Breast epithelium (tissue), 4 donors: Measurements from ENCODE around the gene GPC4. TPM values are rescaled to one million over a fixed set of nuclear protein-coding genes. Genes with fewer than 3 reads are reported as not detected.

ENCODE experiments used
- DNase-seq, 2 donors: peaks; one replicate each; pipeline ENCODE4 v3.0.0-alpha.2; 2019; ENCODE audit warnings: low spot score in 2 of 2
- H3K27ac ChIP-seq, 2 donors: fragments of 200-600 bp; sonication (generic) in 1 of 2; one replicate each; pipeline ENCODE4 v1.5.1; 2016 to 2019; ENCODE audit warnings: mild to moderate bottlenecking in 1 of 2
- H3K27me3 ChIP-seq, 2 donors: fragments of 200-600 bp; sonication (generic) in 1 of 2; one replicate each; pipeline versions ENCODE4 v1.5.1 to v1.6.0; 2017 to 2019; ENCODE audit warnings: control low read depth in 1 of 2, mild to moderate bottlenecking in 1 of 2
- H3K36me3 ChIP-seq: fragments of 200-600 bp; one replicate; pipeline ENCODE4 v1.5.1; 2019
- H3K4me1 ChIP-seq, 2 donors: fragments of 200-600 bp; sonication (generic); one replicate each; pipeline ENCODE4 v1.5.1; 2016 to 2019; ENCODE audit warnings: control low read depth in 1 of 2
- H3K4me3 ChIP-seq, 3 donors: fragments of 200-600 bp; sonication (generic); 1 replicate in 2 of 3; 2 replicates in 1 of 3; pipeline ENCODE4 v1.5.1; 2016 to 2019; ENCODE audit warnings: mild to moderate bottlenecking in 3 of 3, moderate library complexity in 2 of 3
- H3K9me3 ChIP-seq, 2 donors: fragments of 200-600 bp; sonication (generic) in 1 of 2; one replicate each; pipeline ENCODE4 v1.5.1; 2016 to 2019; ENCODE audit warnings: control low read depth in 1 of 2
- CTCF ChIP-seq, 3 donors: fragments of 450-650 bp; IDR thresholded peaks; one replicate each; pipeline ENCODE4 v1.5.1; 2016 to 2017; ENCODE audit warnings: antibody characterized with exemption in 3 of 3, mild to moderate bottlenecking in 3 of 3, moderate library complexity in 3 of 3
- POLR2A ChIP-seq: fragments of 450-650 bp; IDR thresholded peaks from one replicate; pipeline ENCODE4 v1.6.1; 2016; ENCODE audit warnings: antibody characterized with exemption, mild to moderate bottlenecking, moderate library complexity
- POLR2AphosphoS5 ChIP-seq, 3 donors: sonication (generic); formaldehyde crosslinking; IDR thresholded peaks; one replicate each; pipeline ENCODE4 v1.6.1; 2017; ENCODE audit warnings: antibody characterized with exemption in 3 of 3
- intact Hi-C: fragments of 100-400 bp; cut with DNase I; formaldehyde crosslinking; loops from one replicate; pipeline ENCODE4 v1.15.1; 2023; ENCODE audit warnings: low total_unique reads
- total RNA-seq, 3 donors: library from RNA; depleted of rRNA; stranded (reverse); fragments of >200 nt; gene quantifications; one replicate each; pipeline ENCODE4 v1.1.0, GENCODE V29; 2016

Gene GPC4
- total RNA-seq, 3 donors from 2014 or later: 4.5 to 7.7 (median 5.2) TPM

GRCh38 chrX:133376422-133376821 is 38.9 kb downstream of the GPC4 start:
- Histone ChIP-seq H3K36me3 (no peaks in the 10 kb centered on the region), H3K9me3 (no peaks in the 10 kb centered on the region), H3K4me3 (no peak overlapping the region), H3K27me3 (peaks cover 0 to 48% of the 10 kb centered on the region in 2 donors), H3K4me1 (no peaks in the 10 kb centered on the region), H3K27ac (no peak overlapping the region)
- intact Hi-C loops: no loop called here
- DNase-seq: no peak
- TF ChIP-seq CTCF (IDR thresholded peaks at IDR 0.05): no peak
- no peak for TF ChIP-seq POLR2AphosphoS5 (IDR thresholded peaks at IDR 0.05)
- TF ChIP-seq POLR2A: no peak

GRCh38 chrX:133375615-133376340 is 39.5 kb downstream of the GPC4 start:
- Histone ChIP-seq H3K9me3 (no peaks in the 10 kb centered on the region), H3K4me1 (no peaks in the 10 kb centered on the region), H3K27ac (no peak overlapping the region), H3K4me3 (no peak overlapping the region), H3K27me3 (peaks cover 0 to 47% of the 10 kb centered on the region in 2 donors), H3K36me3 (no peaks in the 10 kb centered on the region)
- no peak for DNase-seq
- TF ChIP-seq CTCF (IDR thresholded peaks at IDR 0.05): no peak
- TF ChIP-seq POLR2A: no peak
- intact Hi-C loops: no loop called here

- no peaks in the 10 kb centered on the region for H3K9me3 ChIP-seq
- TF ChIP-seq CTCF (IDR thresholded peaks at IDR 0.05): no peak
- TF ChIP-seq POLR2AphosphoS5 (IDR thresholded peaks at IDR 0.05): no peak
- no peak for TF ChIP-seq POLR2A
- no peak for DNase-seq
- H3K4me3 ChIP-seq: no peak overlapping the region
- H3K27ac ChIP-seq: no peak overlapping the region
- intact Hi-C loops: no loop called here
- no peaks in the 10 kb centered on the region for H3K36me3 ChIP-seq
- H3K27me3 ChIP-seq: peaks cover 0 to 43% of the 10 kb centered on the region in 2 donors
- H3K4me1 ChIP-seq: no peaks in the 10 kb centered on the region
These were observed 40.4 kb downstream of the GPC4 start for GRCh38 chrX:133374874-133375387.

GRCh38 chrX:133373386-133374079 is 41.8 kb downstream of the GPC4 start:
- no peak overlapping the region for H3K4me3 ChIP-seq
- no peak for DNase-seq
- peaks cover 0 to 38% of the 10 kb centered on the region in 2 donors for H3K27me3 ChIP-seq
- TF ChIP-seq CTCF (IDR thresholded peaks at IDR 0.05) (no peak), POLR2AphosphoS5 (IDR thresholded peaks at IDR 0.05) (no peak), POLR2A (no peak)
- intact Hi-C loops: no loop called here
- no peaks in the 10 kb centered on the region for H3K9me3 ChIP-seq
- no peaks in the 10 kb centered on the region for H3K4me1 ChIP-seq
- H3K36me3 ChIP-seq: no peaks in the 10 kb centered on the region
- H3K27ac ChIP-seq: no peak overlapping the region

GRCh38 chrX:133370696-133371275 is 44.5 kb downstream of the GPC4 start:
- Histone ChIP-seq H3K4me1 (no peaks in the 10 kb centered on the region), H3K27me3 (peaks cover 0 to 31% of the 10 kb centered on the region in 2 donors), H3K4me3 (no peak overlapping the region), H3K27ac (no peak overlapping the region), H3K36me3 (no peaks in the 10 kb centered on the region), H3K9me3 (no peaks in the 10 kb centered on the region)
- intact Hi-C loops: no loop called here
- no peak for DNase-seq
- TF ChIP-seq CTCF (IDR thresholded peaks at IDR 0.05): no peak
